ENCODE results near the gene ARHGEF28. TPM values are rescaled to one million over a fixed set of nuclear protein-coding genes. Genes with fewer than 3 reads are reported as not detected.

Gene ARHGEF28
- total RNA-seq, 1 donor from 2014 or later = 66.1 TPM

- peaks cover 4% of the 10 kb centered on the region for H3K36me3 ChIP-seq (ENCODE audit: control insufficient read depth, insufficient read depth, low read length)
- DNase-seq (ENCODE audit: low read depth) = no peak
- TF ChIP-seq CTCF (IDR thresholded peaks at IDR 0.05; ENCODE audit: insufficient read depth, low read length, poor library complexity, severe bottlenecking) = no peak
Observed at GRCh38 chr5:73921741-73922140, 295.7 kb downstream of the ARHGEF28 start.

GRCh38 chr5:73922224-73922623 is 296.2 kb downstream of the ARHGEF28 start:
- Histone ChIP-seq H3K4me3 (ENCODE audit: low read depth, low read length) (no peak overlapping the region), H3K27me3 (ENCODE audit: control insufficient read depth, insufficient read depth, low read length) (no peaks in the 10 kb centered on the region), H3K36me3 (ENCODE audit: control insufficient read depth, insufficient read depth, low read length) (peaks cover 4% of the 10 kb centered on the region)
- TF ChIP-seq CTCF (IDR thresholded peaks at IDR 0.05; ENCODE audit: insufficient read depth, low read length, poor library complexity, severe bottlenecking) = no peak
- no peak for DNase-seq (ENCODE audit: low read depth)

More at GRCh38 chr5:73921741-73922140, 295.7 kb downstream of the ARHGEF28 start:
- no peak overlapping the region for H3K4me3 ChIP-seq (ENCODE audit: low read depth, low read length)
- no peaks in the 10 kb centered on the region for H3K27me3 ChIP-seq (ENCODE audit: control insufficient read depth, insufficient read depth, low read length)

GRCh38 chr5:73922875-73923557 is 297.0 kb downstream of the ARHGEF28 start:
- peaks cover 2% of the 10 kb centered on the region for H3K36me3 ChIP-seq (ENCODE audit: control insufficient read depth, insufficient read depth, low read length)
- no peaks in the 10 kb centered on the region for H3K27me3 ChIP-seq (ENCODE audit: control insufficient read depth, insufficient read depth, low read length)
- H3K4me3 ChIP-seq (ENCODE audit: low read depth, low read length) = no peak overlapping the region
- no peak for DNase-seq (ENCODE audit: low read depth)
- TF ChIP-seq CTCF (IDR thresholded peaks at IDR 0.05; ENCODE audit: insufficient read depth, low read length, poor library complexity, severe bottlenecking) = no peak

GRCh38 chr5:73928476-73929070 is 302.6 kb downstream of the ARHGEF28 start:
- Histone ChIP-seq H3K27me3 (ENCODE audit: control insufficient read depth, insufficient read depth, low read length) (no peaks in the 10 kb centered on the region), H3K4me3 (ENCODE audit: low read depth, low read length) (no peak overlapping the region), H3K36me3 (ENCODE audit: control insufficient read depth, insufficient read depth, low read length) (peaks cover 2% of the 10 kb centered on the region)
- DNase-seq (ENCODE audit: low read depth) = no peak
- TF ChIP-seq CTCF (IDR thresholded peaks at IDR 0.05; ENCODE audit: insufficient read depth, low read length, poor library complexity, severe bottlenecking) = no peak

- H3K27me3 ChIP-seq (ENCODE audit: control insufficient read depth, insufficient read depth, low read length) = no peaks in the 10 kb centered on the region
- H3K36me3 ChIP-seq (ENCODE audit: control insufficient read depth, insufficient read depth, low read length) = no peaks in the 10 kb centered on the region
- DNase-seq (ENCODE audit: low read depth) = no peak
- no peak overlapping the region for H3K4me3 ChIP-seq (ENCODE audit: low read depth, low read length)
- TF ChIP-seq CTCF (IDR thresholded peaks at IDR 0.05; ENCODE audit: insufficient read depth, low read length, poor library complexity, severe bottlenecking) = no peak
Observed at GRCh38 chr5:73935719-73936118, 309.7 kb downstream of the ARHGEF28 start.

All from kidney epithelial cell (primary cell).